Bronchial epithelial cell (primary cell): ENCODE data around the gene MYL10. TPM values are rescaled to one million over a fixed set of nuclear protein-coding genes. Genes with fewer than 3 reads are reported as not detected.

ENCODE experiments used
- DNase-seq: peaks from one replicate; pipeline ENCODE4 v3.0.0-alpha.2; 2010; ENCODE audit warnings: low read depth
- FAIRE-seq: peaks from 2 replicates; lab custom pipeline; 2011; peaks lifted over from hg19 to GRCh38; lab: Jason Lieb, UNC
- H3K27me3 ChIP-seq: 2 replicates; pipeline ENCODE4 v1.5.1; 2011; ENCODE audit warnings: low read length; ENCODE audit not compliant: control insufficient read depth, insufficient read depth
- H3K36me3 ChIP-seq: 2 replicates; pipeline ENCODE4 v1.5.1; 2011; ENCODE audit warnings: low read length; ENCODE audit not compliant: control insufficient read depth, insufficient read depth
- H3K4me3 ChIP-seq: 2 replicates; pipeline ENCODE4 v1.5.1; 2011; ENCODE audit warnings: mild to moderate bottlenecking, low read depth, low read length, control low read depth
- CTCF ChIP-seq: IDR thresholded peaks from 2 replicates; pipeline ENCODE4 v1.5.1; 2011; ENCODE audit warnings: mild to moderate bottlenecking, moderate library complexity, low read length, control low read depth, inconsistent platforms; ENCODE audit not compliant: insufficient read depth, severe bottlenecking
- total RNA-seq: library from RNA; depleted of rRNA; stranded (reverse); fragments of >200 nt; gene quantifications from 2 replicates; pipeline ENCODE4 v1.2.1, GENCODE V29; 2014

The MYL10 gene
- total RNA-seq, 1 donor from 2014 or later = not detected

- no peak for FAIRE-seq
- peak; percentile 81 for DNase-seq
- Histone ChIP-seq H3K27me3 (no peaks in the 10 kb centered on the region), H3K36me3 (no peaks in the 10 kb centered on the region), H3K4me3 (no peak overlapping the region)
- TF ChIP-seq CTCF = no peak
Measured at GRCh38 chr7:101631224-101631714, 2.2 kb upstream of the MYL10 start.

DNA sequence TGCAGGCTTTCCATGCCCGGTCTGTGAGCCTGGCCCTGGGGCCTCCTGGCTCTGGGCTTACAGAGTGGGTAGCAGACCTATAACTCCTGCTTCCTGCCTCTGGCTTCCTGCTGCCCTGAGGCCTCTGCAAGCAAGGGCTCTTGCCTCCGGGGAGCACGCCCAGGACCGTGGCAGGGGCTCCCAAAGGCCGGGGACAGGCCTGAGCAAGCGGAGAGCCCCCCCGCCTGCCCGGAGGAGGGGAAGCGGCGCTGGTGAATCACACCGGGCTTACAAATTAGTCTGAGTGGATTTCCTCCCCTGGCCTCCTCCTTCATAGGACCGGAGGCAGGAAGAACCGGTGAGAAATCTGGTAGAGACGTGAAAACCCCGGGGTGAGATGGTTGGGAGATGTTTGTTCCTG, 1.5 kb upstream of the MYL10 start:
- TF ChIP-seq CTCF = no peak
- no peak for FAIRE-seq
- peak; percentile 87 for DNase-seq
- Histone ChIP-seq H3K4me3 (no peak overlapping the region), H3K27me3 (no peaks in the 10 kb centered on the region), H3K36me3 (no peaks in the 10 kb centered on the region)

- H3K27me3 ChIP-seq = peaks cover 4% of the 10 kb centered on the region
- DNase-seq = no peak
- no peak for FAIRE-seq
- no peak overlapping the region for H3K4me3 ChIP-seq
- H3K36me3 ChIP-seq = no peaks in the 10 kb centered on the region
- TF ChIP-seq CTCF = no peak
Measured at GRCh38 chr7:101628522-101628921, 574 bp downstream of the MYL10 start.

DNA sequence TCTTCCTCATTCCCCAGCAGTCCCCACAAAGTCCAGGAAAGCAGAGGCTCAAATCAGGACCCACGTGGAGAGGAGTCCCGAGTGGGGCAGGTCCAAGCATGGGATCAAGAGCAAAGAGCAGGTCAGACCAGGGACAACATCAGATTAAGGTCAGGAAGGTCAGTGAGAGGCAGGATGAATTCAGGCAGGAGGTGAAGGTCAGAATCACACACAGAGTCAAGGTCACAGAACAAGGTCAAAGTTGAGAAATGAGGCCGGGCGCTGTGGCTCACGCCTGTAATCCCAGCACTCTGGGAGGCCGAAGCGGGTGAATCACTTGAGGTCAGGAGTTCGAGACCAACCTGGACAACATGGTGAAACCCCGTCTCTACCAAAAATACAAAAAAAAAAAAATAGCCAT, 2.3 kb downstream of the MYL10 start:
- peaks cover 4% of the 10 kb centered on the region for H3K27me3 ChIP-seq
- no peak for DNase-seq

DNA sequence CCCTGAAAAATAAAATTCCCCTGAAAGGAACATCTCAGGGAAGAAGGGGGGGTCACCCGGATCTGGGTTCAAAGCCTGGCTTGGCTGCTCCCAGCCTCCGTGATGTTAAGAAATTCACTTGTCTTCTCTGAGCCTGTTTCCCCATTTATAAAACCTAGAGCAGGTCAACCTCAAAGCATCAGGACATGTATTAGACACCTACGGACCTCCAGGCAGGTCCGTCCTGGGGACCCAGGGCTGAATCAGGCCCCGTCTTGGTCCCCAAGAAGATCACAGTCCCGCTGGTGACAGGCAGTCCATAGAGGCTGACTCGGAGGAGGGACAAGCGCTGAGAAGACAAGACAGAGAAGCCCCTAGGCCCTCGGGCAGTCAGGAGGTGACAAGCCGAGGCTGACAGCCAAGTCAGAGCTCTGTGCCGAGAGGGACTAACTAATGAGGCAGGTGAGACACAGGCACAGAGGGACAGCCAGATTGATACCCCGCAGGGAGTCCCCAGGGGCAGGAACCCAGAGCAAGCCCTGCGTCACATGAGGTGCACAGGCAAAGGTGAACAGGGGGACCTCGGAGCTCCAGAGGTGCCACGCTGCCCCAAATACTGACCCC, 2.9 kb downstream of the MYL10 start:
- peak; percentile 28 for FAIRE-seq
- no peak for TF ChIP-seq CTCF
- Histone ChIP-seq H3K27me3 (peaks cover 4% of the 10 kb centered on the region), H3K36me3 (no peaks in the 10 kb centered on the region), H3K4me3 (no peak overlapping the region)
- no peak for DNase-seq

More for the DNA sequence above, 2.3 kb downstream of the MYL10 start:
- no peak for TF ChIP-seq CTCF
- no peak overlapping the region for H3K4me3 ChIP-seq
- H3K36me3 ChIP-seq = no peaks in the 10 kb centered on the region
- no peak for FAIRE-seq
